IPS-NIHi7 (cell line): ENCODE results near the gene ABCA13.

ENCODE experiments used
- DNase-seq: peaks from one replicate; pipeline ENCODE4 v3.0.0; 2012; ENCODE audit warnings: mixed read lengths; ENCODE audit errors: extremely low spot score

The ABCA13 gene

GRCh38 chr7:48638041-48638440, 466.8 kb downstream of the ABCA13 start:
- DNase-seq, result no peak

GRCh38 chr7:48643431-48644013, 472.3 kb downstream of the ABCA13 start:
- DNase-seq, result no peak

- DNase-seq, result no peak
Measured at GRCh38 chr7:48658138-48658537, 486.9 kb downstream of the ABCA13 start.

GRCh38 chr7:48660306-48660870, 489.1 kb downstream of the ABCA13 start:
- DNase-seq, result no peak

GRCh38 chr7:48664241-48664640, 493.0 kb downstream of the ABCA13 start:
- no peak for DNase-seq

- no peak for DNase-seq
Measured at GRCh38 chr7:48665353-48666135, 494.3 kb downstream of the ABCA13 start.

GRCh38 chr7:48667407-48667806, 496.1 kb downstream of the ABCA13 start:
- DNase-seq, result no peak

GRCh38 chr7:48671656-48672055, 500.4 kb downstream of the ABCA13 start:
- no peak for DNase-seq

- no peak for DNase-seq
Measured at GRCh38 chr7:48681006-48681405, 509.7 kb downstream of the ABCA13 start.

GRCh38 chr7:48691788-48692187, 520.5 kb downstream of the ABCA13 start:
- DNase-seq, result no peak
